SK-N-SH (cell line): ENCODE results near the gene CELF2. TPM values are rescaled to one million over a fixed set of nuclear protein-coding genes. Genes with fewer than 3 reads are reported as not detected.

Experiments used
- CTCF ChIA-PET: fragments of 300-600, 350-600 bp; formaldehyde crosslinking; extraction: SDS; loops from one replicate; lab custom pipeline; 2021; lab: Yijun Ruan, JAX
- POLR2A ChIA-PET: fragments of 350-600 bp; sonication (Branson Sonifier 250); formaldehyde crosslinking; extraction: SDS; loops from one replicate; lab custom pipeline; 2020; ENCODE audit warnings: antibody characterized with exemption, inconsistent platforms; lab: Yijun Ruan, JAX
- DNase-seq: peaks from one replicate; pipeline ENCODE4 v3.0.0; 2012
- H2AFZ ChIP-seq: fragments of 200-600 bp; sonication (generic); 2 replicates; pipeline ENCODE4 v1.8.1; 2016; ENCODE audit warnings: antibody characterized with exemption, mild to moderate bottlenecking, low read depth
- H3F3A ChIP-seq: fragments of 200-600 bp; sonication (generic); replicated peaks from 2 replicates; pipeline ENCODE3; 2016; ENCODE audit warnings: antibody characterized with exemption, mild to moderate bottlenecking; ENCODE audit not compliant: insufficient read depth
- H3K27ac ChIP-seq, 2 experiments: fragments of 200-500 bp in 1 of 2; fragments of 200-600 bp in 1 of 2; sonication (Bioruptor generic) in 1 of 2; sonication (generic), shearing (Covaris generic) in 1 of 2; 2 replicates each; pipeline versions ENCODE4 v1.5.1 to v1.6.1; 2014 to 2016; ENCODE audit warnings: low read depth in 2 of 2, inconsistent platforms in 1 of 2, low read length in 1 of 2, mild to moderate bottlenecking in 1 of 2, mixed read lengths in 1 of 2
- H3K27me3 ChIP-seq: fragments of 200-600 bp; sonication (generic), shearing (Covaris generic); 2 replicates; pipeline ENCODE4 v1.6.1; 2016; ENCODE audit warnings: mixed run types; ENCODE audit not compliant: insufficient read depth
- H3K36me3 ChIP-seq, 2 experiments: fragments of 200-500 bp in 1 of 2; fragments of 200-600 bp in 1 of 2; sonication (Bioruptor generic) in 1 of 2; sonication (generic) in 1 of 2; replicated peaks in 1 of 2; 2 replicates each; pipeline versions ENCODE3 to v1.5.1; 2014 to 2016; ENCODE audit warnings: low read length in 1 of 2, mild to moderate bottlenecking in 1 of 2; ENCODE audit not compliant: insufficient read depth in 2 of 2, control insufficient read depth in 1 of 2
- H3K4me1 ChIP-seq, 2 experiments: fragments of 200-500 bp in 1 of 2; fragments of 200-600 bp in 1 of 2; sonication (Bioruptor generic) in 1 of 2; sonication (generic), shearing (Covaris generic) in 1 of 2; 2 replicates each; pipeline versions ENCODE4 v1.5.1 to v1.6.1; 2014 to 2016; ENCODE audit warnings: low read depth in 1 of 2, low read length in 1 of 2, mixed run types in 1 of 2; ENCODE audit not compliant: insufficient read depth in 2 of 2, control insufficient read depth in 1 of 2
- H3K4me2 ChIP-seq: fragments of 200-600 bp; sonication (generic), shearing (Covaris generic); 2 replicates; pipeline ENCODE4 v1.6.1; 2017; ENCODE audit warnings: mixed run types
- H3K4me3 ChIP-seq, 2 experiments: fragments of 200-500 bp in 1 of 2; fragments of 200-600 bp in 1 of 2; sonication (Bioruptor generic) in 1 of 2; sonication (generic), shearing (Covaris generic) in 1 of 2; 2 replicates each; pipeline versions ENCODE4 v1.5.1 to v1.8.1; 2014 to 2016; ENCODE audit warnings: low read depth in 2 of 2, inconsistent platforms in 1 of 2, low read length in 1 of 2, mild to moderate bottlenecking in 1 of 2, mixed read lengths in 1 of 2, moderate library complexity in 1 of 2
- H3K79me2 ChIP-seq: fragments of 200-600 bp; sonication (generic); 2 replicates; pipeline ENCODE4 v1.8.1; 2017; ENCODE audit warnings: mild to moderate bottlenecking; ENCODE audit not compliant: insufficient read depth
- H3K9ac ChIP-seq: fragments of 200-600 bp; sonication (generic); 2 replicates; pipeline ENCODE4 v1.6.1; 2017; ENCODE audit warnings: mixed run types
- H3K9me2 ChIP-seq: fragments of 200-600 bp; sonication (generic); 2 replicates; pipeline ENCODE4 v1.6.1; 2017; ENCODE audit warnings: mixed run types
- H3K9me3 ChIP-seq: fragments of 200-600 bp; sonication (generic); 2 replicates; pipeline ENCODE4 v1.6.1; 2017; ENCODE audit warnings: mixed run types, mild to moderate bottlenecking, moderate library complexity
- H4K20me1 ChIP-seq: fragments of 200-600 bp; sonication (generic); 2 replicates; pipeline ENCODE4 v1.6.1; 2017; ENCODE audit warnings: mild to moderate bottlenecking, mixed run types; ENCODE audit not compliant: insufficient read depth
- CHD2 ChIP-seq: fragments of 150-350 bp; IDR thresholded peaks from 2 replicates; pipeline ENCODE4 v1.6.1; 2018; ENCODE audit warnings: low read length; ENCODE audit not compliant: partially characterized antibody
- CTCF ChIP-seq: fragments of 200-600 bp; sonication (generic); IDR thresholded peaks from 2 replicates; pipeline ENCODE4 v1.6.1; 2017; ENCODE audit warnings: antibody characterized with exemption, mild to moderate bottlenecking, moderate library complexity
- EP300 ChIP-seq, 2 experiments: IDR thresholded peaks; 2 replicates each; pipeline versions ENCODE4 v1.4.0 to v1.6.1; 2012; ENCODE audit warnings: borderline replicate concordance in 1 of 2, low read depth in 1 of 2, low read length in 1 of 2
- EZH2phosphoT487 ChIP-seq: fragments of 200-600 bp; sonication (generic); IDR thresholded peaks from 2 replicates; pipeline ENCODE4 v1.6.1; 2017; ENCODE audit warnings: low read depth, mixed run types, mild to moderate bottlenecking, antibody characterized with exemption, moderate library complexity, borderline replicate concordance
- FOXJ3 ChIP-seq: sonication (generic); formaldehyde crosslinking; IDR thresholded peaks from 2 replicates; pipeline ENCODE4 v1.5.1; 2020; ENCODE audit warnings: mild to moderate bottlenecking, missing genetic modification reagents
- FOXM1 ChIP-seq: IDR thresholded peaks from 2 replicates; pipeline ENCODE4 v1.4.0; 2012; ENCODE audit warnings: low read depth, mild to moderate bottlenecking
- GATA2 ChIP-seq: sonication (generic); formaldehyde crosslinking; IDR thresholded peaks from 2 replicates; pipeline ENCODE4 v1.5.0; 2020; ENCODE audit warnings: mild to moderate bottlenecking, missing genetic modification reagents
- JUND ChIP-seq: IDR thresholded peaks from 2 replicates; pipeline ENCODE4 v1.4.0; 2012
- MAX ChIP-seq: IDR thresholded peaks from 2 replicates; pipeline ENCODE4 v1.4.0; 2012; ENCODE audit warnings: low read depth
- MEF2A ChIP-seq: IDR thresholded peaks from 2 replicates; pipeline ENCODE4 v1.4.0; 2012; ENCODE audit warnings: low read depth, borderline replicate concordance
- MXI1 ChIP-seq: IDR thresholded peaks from 2 replicates; pipeline ENCODE4 v1.6.1; 2012; ENCODE audit warnings: mild to moderate bottlenecking, low read depth, low read length, improper control_type of control experiment
- NFIC ChIP-seq: IDR thresholded peaks from 2 replicates; pipeline ENCODE4 v1.4.0; 2012; ENCODE audit warnings: borderline replicate concordance
- POLR2AphosphoS5 ChIP-seq: IDR thresholded peaks from 2 replicates; pipeline ENCODE4 v1.6.1; 2012; ENCODE audit warnings: low read depth, low read length
- RAD21 ChIP-seq: IDR thresholded peaks from 2 replicates; pipeline ENCODE4 v1.6.1; 2012; ENCODE audit warnings: mild to moderate bottlenecking, low read length
- RCOR1 ChIP-seq: fragments of 150-350 bp; IDR thresholded peaks from 2 replicates; pipeline ENCODE4 v1.6.1; 2017; ENCODE audit warnings: antibody characterized with exemption, low read length
- SMC3 ChIP-seq: IDR thresholded peaks from 2 replicates; pipeline ENCODE4 v1.6.1; 2012; ENCODE audit warnings: low read depth, low read length, improper control_type of control experiment
- TAF1 ChIP-seq: IDR thresholded peaks from 2 replicates; pipeline ENCODE4 v1.6.1; 2012; ENCODE audit warnings: low read depth, mild to moderate bottlenecking, low read length, moderate library complexity, borderline replicate concordance
- TEAD4 ChIP-seq: IDR thresholded peaks from 2 replicates; pipeline ENCODE4 v1.4.0; 2012; ENCODE audit warnings: mild to moderate bottlenecking, borderline replicate concordance; ENCODE audit not compliant: insufficient read depth
- USF1 ChIP-seq: IDR thresholded peaks from 2 replicates; pipeline ENCODE4 v1.4.0; 2012; ENCODE audit warnings: low read depth, borderline replicate concordance
- WGBS: methylation state at CpG from one replicate; pipeline ENCODE4 v1.1.6; 2017; ENCODE audit warnings: low lambda C conversion rate; 5-methylcytosine and 5-hydroxymethylcytosine counted together
- polyA plus RNA-seq, 3 experiments: library from polyadenylated mRNA; depleted of rRNA; stranded (reverse); fragments of >200 nt; gene quantifications; 2 replicates each; pipeline ENCODE4 v1.2.3, GENCODE V29; 2012
- TF ChIP-seq, protein P1 (sequence below): IDR thresholded peaks from 2 replicates; pipeline ENCODE4; 2012

The CELF2 gene
- polyA plus RNA-seq, 1 of the 3 experiments (the other 2 are of a cell fraction) = 0.03 TPM

GRCh38 chr10:11175823-11176243, 158.2 kb downstream of the CELF2 start:
- no peaks in the 10 kb centered on the region for H3K79me2 ChIP-seq
- H3K4me1 ChIP-seq = peaks cover 0 to 2% of the 10 kb centered on the region in 2 experiments; a peak in 1 of 4 replicates
- H2AFZ ChIP-seq = no peak overlapping the region
- H3K27ac ChIP-seq = no peak overlapping the region
- CTCF ChIA-PET = no interaction called here
- no peaks in the 10 kb centered on the region for H3F3A ChIP-seq
- no peaks in the 10 kb centered on the region for H3K9me2 ChIP-seq
- no peak for DNase-seq
- POLR2A ChIA-PET = no interaction called here
- no peaks in the 10 kb centered on the region for H3K9me3 ChIP-seq
- WGBS = 63% methylated on average over 11 of the region's 11 CpGs
- no peaks in the 10 kb centered on the region for H3K27me3 ChIP-seq
- no peaks in the 10 kb centered on the region for H4K20me1 ChIP-seq
- H3K36me3 ChIP-seq = no peaks in the 10 kb centered on the region
- H3K4me2 ChIP-seq = no peak overlapping the region
- H3K4me3 ChIP-seq = no peak overlapping the region
- TF ChIP-seq CTCF = no peak
- TF ChIP-seq, all 33 proteins: peak for 0
- no peak overlapping the region for H3K9ac ChIP-seq

GRCh38 chr10:11176746-11177145, 159.1 kb downstream of the CELF2 start:
- POLR2A ChIA-PET = no interaction called here
- H3K79me2 ChIP-seq = no peaks in the 10 kb centered on the region
- H4K20me1 ChIP-seq = no peaks in the 10 kb centered on the region

More at GRCh38 chr10:11176746-11177145, 159.1 kb downstream of the CELF2 start:
- Histone ChIP-seq H2AFZ (no peak overlapping the region), H3K9ac (no peak overlapping the region), H3K36me3 (no peaks in the 10 kb centered on the region), H3K9me3 (no peaks in the 10 kb centered on the region), H3K27ac (no peak overlapping the region), H3K4me2 (no peak overlapping the region), H3F3A (no peaks in the 10 kb centered on the region), H3K4me1 (peaks cover 0 to 2% of the 10 kb centered on the region in 2 experiments; a peak in 1 of 4 replicates), H3K4me3 (no peak overlapping the region), H3K27me3 (no peaks in the 10 kb centered on the region), H3K9me2 (no peaks in the 10 kb centered on the region)
- no peak for DNase-seq
- TF ChIP-seq GATA2 (CRISPR knock-in tag) (no peak), RCOR1 (no peak), MEF2A (no peak), TAF1 (no peak), EP300 (IDR thresholded peaks at IDR 0.05; ENCODE audit: borderline replicate concordance in 1 of 2, low read depth in 1 of 2, low read length in 1 of 2) (no peak), SMC3 (no peak), CHD2 (no peak), POLR2AphosphoS5 (no peak), USF1 (no peak), TEAD4 (no peak), EZH2phosphoT487 (no peak), RAD21 (no peak), FOXM1 (no peak), MAX (no peak), NFIC (no peak), MXI1 (no peak), JUND (no peak), CTCF (no peak), FOXJ3 (CRISPR knock-in tag) (no peak)
- TF ChIP-seq, protein P1, sequence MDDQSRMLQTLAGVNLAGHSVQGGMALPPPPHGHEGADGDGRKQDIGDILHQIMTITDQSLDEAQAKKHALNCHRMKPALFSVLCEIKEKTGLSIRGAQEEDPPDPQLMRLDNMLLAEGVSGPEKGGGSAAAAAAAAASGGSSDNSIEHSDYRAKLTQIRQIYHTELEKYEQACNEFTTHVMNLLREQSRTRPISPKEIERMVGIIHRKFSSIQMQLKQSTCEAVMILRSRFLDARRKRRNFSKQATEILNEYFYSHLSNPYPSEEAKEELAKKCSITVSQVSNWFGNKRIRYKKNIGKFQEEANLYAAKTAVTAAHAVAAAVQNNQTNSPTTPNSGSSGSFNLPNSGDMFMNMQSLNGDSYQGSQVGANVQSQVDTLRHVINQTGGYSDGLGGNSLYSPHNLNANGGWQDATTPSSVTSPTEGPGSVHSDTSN = no peak
- 48% methylated on average over 7 of the region's 7 CpGs for WGBS
- CTCF ChIA-PET = no interaction called here
